NCI-H748 (cell line): ENCODE results near the gene TMCC3.
A peak's percentile ranks its signal among the peaks of the same experiment; 100 is the strongest.
"Not testable (repeated sequence)": the region's sequence is repeated elsewhere in the genome, so short reads cannot be mapped to it uniquely, and the experiment has no call there.

Experiments used
- DNase-seq: peaks from one replicate; lab custom pipeline; 2025; ENCODE audit not compliant: unreplicated experiment; lab: John Stamatoyannopoulos, UW

The TMCC3 gene

GRCh38 chr12:94575024-94575423, 75.3 kb downstream of the TMCC3 start:
- no peak for DNase-seq

GRCh38 chr12:94571556-94571955, 78.8 kb downstream of the TMCC3 start:
- DNase-seq, result peak; percentile 47

- DNase-seq, result no peak
Observed at GRCh38 chr12:94570161-94570560, 80.2 kb downstream of the TMCC3 start.

GRCh38 chr12:94567761-94568160, 82.6 kb downstream of the TMCC3 start:
- no peak for DNase-seq

- no peak for DNase-seq
Observed at GRCh38 chr12:94566345-94566744, 84.0 kb downstream of the TMCC3 start.

- DNase-seq, result no peak
Observed at GRCh38 chr12:94565683-94566082, 84.7 kb downstream of the TMCC3 start.

GRCh38 chr12:94563286-94563685, 87.1 kb downstream of the TMCC3 start:
- no peak for DNase-seq

GRCh38 chr12:94561943-94562411, 88.4 kb downstream of the TMCC3 start:
- no peak for DNase-seq

GRCh38 chr12:94560431-94561221, 89.7 kb downstream of the TMCC3 start:
- DNase-seq, result no peak

- DNase-seq, result no peak
Observed at GRCh38 chr12:94558612-94559011, 91.7 kb downstream of the TMCC3 start.

- no peak for DNase-seq
Observed at GRCh38 chr12:94557746-94558295, 92.5 kb downstream of the TMCC3 start.

GRCh38 chr12:94555687-94556086, 94.7 kb downstream of the TMCC3 start:
- no peak for DNase-seq

GRCh38 chr12:94553875-94554274, 96.5 kb downstream of the TMCC3 start:
- no peak for DNase-seq

GRCh38 chr12:94553130-94553519, 97.2 kb downstream of the TMCC3 start:
- no peak for DNase-seq

- DNase-seq, result no peak
Observed at GRCh38 chr12:94551810-94552209, 98.5 kb downstream of the TMCC3 start.

GRCh38 chr12:94550964-94551363, 99.4 kb downstream of the TMCC3 start:
- no peak for DNase-seq

GRCh38 chr12:94548833-94549232, 101.5 kb downstream of the TMCC3 start:
- DNase-seq, result not testable (repeated sequence)

GRCh38 chr12:94545935-94546771, 104.2 kb downstream of the TMCC3 start:
- peak; percentile 64 for DNase-seq

GRCh38 chr12:94544355-94544754, 106.0 kb downstream of the TMCC3 start:
- DNase-seq, result no peak

GRCh38 chr12:94538318-94538717, 112.0 kb downstream of the TMCC3 start:
- no peak for DNase-seq

- no peak for DNase-seq
Observed at GRCh38 chr12:94536040-94536965, 114.1 kb downstream of the TMCC3 start.
